ENCODE measurements around the gene TTC17.
"Not testable (repeated sequence)": the region's sequence is repeated elsewhere in the genome, so short reads cannot be mapped to it uniquely, and the experiment has no call there.

TTC17 gene

GRCh38 chr11:43462359-43462758 lies 103.6 kb downstream of the TTC17 start:
- DNase-seq: no peak

GRCh38 chr11:43467958-43468357 lies 109.2 kb downstream of the TTC17 start:
- no peak for DNase-seq

GRCh38 chr11:43477491-43477890 lies 118.8 kb downstream of the TTC17 start:
- DNase-seq: not testable (repeated sequence)

GRCh38 chr11:43486141-43486540 lies 127.4 kb downstream of the TTC17 start:
- no peak for DNase-seq

GRCh38 chr11:43489869-43490465 lies 131.2 kb downstream of the TTC17 start:
- DNase-seq: no peak

GRCh38 chr11:43492701-43493100 lies 134.0 kb downstream of the TTC17 start:
- no peak for DNase-seq

- DNase-seq: no peak
These were observed 134.7 kb downstream of the TTC17 start for GRCh38 chr11:43493431-43493830.

- no peak for DNase-seq
These were observed 138.4 kb downstream of the TTC17 start for GRCh38 chr11:43497144-43497543.

GRCh38 chr11:43498561-43498960 lies 139.8 kb downstream of the TTC17 start:
- no peak for DNase-seq

- DNase-seq: no peak
These were observed 144.7 kb downstream of the TTC17 start for GRCh38 chr11:43503417-43503816.

- DNase-seq: no peak
These were observed 145.7 kb downstream of the TTC17 start for GRCh38 chr11:43504316-43504950.

GRCh38 chr11:43505171-43505570 lies 146.5 kb downstream of the TTC17 start:
- no peak for DNase-seq

GRCh38 chr11:43507171-43507570 lies 148.5 kb downstream of the TTC17 start:
- DNase-seq: no peak

- no peak for DNase-seq
These were observed 149.8 kb downstream of the TTC17 start for GRCh38 chr11:43508511-43508918.

- no peak for DNase-seq
These were observed 153.2 kb downstream of the TTC17 start for GRCh38 chr11:43511959-43512358.

- DNase-seq: no peak
These were observed 156.4 kb downstream of the TTC17 start for GRCh38 chr11:43515090-43515489.

GRCh38 chr11:43516316-43516850 lies 157.7 kb downstream of the TTC17 start:
- DNase-seq: no peak

- no peak for DNase-seq
These were observed 158.8 kb downstream of the TTC17 start for GRCh38 chr11:43517518-43517917.

GRCh38 chr11:43518408-43519160 lies 159.9 kb downstream of the TTC17 start:
- DNase-seq: no peak

- no peak for DNase-seq
These were observed 162.8 kb downstream of the TTC17 start for GRCh38 chr11:43521471-43521870.

GRCh38 chr11:43523632-43524031 lies 164.9 kb downstream of the TTC17 start:
- DNase-seq: no peak

- no peak for DNase-seq
These were observed 173.3 kb downstream of the TTC17 start for GRCh38 chr11:43532041-43532440.

GRCh38 chr11:43537833-43538615 lies 179.3 kb downstream of the TTC17 start:
- DNase-seq: no peak

All from activated naive CD4-positive, alpha-beta T cell treated with anti-CD3 and anti-CD28 coated beads, Interleukin-2, amount 50 U/mL, for 16 hours (primary cell).